NCI-H146 treated with DMSO at 0.1 percent for 48 hours (cell line): ENCODE measurements around the gene PAK1.
A peak's percentile ranks its signal among the peaks of the same experiment; 100 is the strongest.

Experiments used
- DNase-seq: peaks from one replicate; lab custom pipeline; 2025; ENCODE audit not compliant: unreplicated experiment; lab: John Stamatoyannopoulos, UW

PAK1 gene

DNA sequence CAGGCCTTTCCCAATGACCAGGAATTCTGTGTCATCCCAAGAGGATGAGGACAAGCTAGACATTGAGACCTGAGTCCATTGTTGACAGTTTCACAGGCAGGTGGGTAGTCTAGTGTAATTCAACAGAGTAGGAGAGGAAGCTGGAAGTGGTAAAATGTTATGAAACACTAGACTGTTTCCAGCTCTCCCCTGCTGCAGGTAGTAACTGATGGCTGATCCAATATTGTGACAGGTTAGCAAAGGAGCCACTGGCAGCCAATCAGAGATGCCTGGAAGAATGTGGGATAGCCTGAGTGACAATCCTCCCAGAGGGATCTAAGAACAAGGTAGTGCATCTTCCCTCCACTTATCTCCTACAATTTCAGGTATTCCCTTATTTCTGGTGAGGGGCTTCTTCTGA lies 161.8 kb downstream of the PAK1 start:
- no peak for DNase-seq

DNA sequence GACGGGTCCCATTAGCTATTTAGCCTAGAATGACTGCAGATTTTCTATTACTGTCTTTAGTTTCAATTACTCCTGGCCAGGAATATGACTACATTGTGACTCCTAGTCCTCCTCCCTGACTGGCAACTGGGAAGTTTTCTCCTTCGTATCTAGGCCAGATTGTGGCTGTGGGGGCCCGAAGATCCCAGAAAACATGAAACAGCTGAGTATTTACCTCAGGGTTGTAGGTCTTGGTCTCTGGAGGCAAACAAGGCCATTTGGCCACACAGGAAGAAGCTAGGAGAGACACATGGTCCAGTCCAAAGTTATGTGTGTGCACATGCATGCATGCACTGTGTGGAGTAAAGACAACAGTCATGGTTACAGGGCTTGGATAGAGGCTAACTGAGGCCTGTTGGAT lies 162.2 kb downstream of the PAK1 start:
- DNase-seq, result no peak

DNA sequence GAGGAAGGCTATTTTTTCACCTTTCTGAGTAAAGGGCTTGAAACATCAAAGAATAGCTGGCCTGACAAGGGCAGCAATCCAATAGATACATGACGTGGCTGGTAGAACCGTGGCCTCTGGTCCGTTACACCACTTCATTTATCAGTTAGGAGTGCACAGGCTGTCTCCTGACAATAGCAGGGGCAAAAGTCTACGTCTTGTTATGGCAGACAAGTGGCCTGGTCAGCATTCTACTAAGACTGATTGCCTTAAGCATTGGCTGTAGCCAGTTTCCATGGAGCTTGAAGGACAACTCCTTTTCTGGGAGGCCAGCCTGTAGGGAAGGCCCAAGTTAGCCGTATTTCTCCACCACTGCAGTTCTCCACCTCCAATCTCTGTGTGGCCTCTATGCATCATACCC lies 163.2 kb downstream of the PAK1 start:
- no peak for DNase-seq

DNA sequence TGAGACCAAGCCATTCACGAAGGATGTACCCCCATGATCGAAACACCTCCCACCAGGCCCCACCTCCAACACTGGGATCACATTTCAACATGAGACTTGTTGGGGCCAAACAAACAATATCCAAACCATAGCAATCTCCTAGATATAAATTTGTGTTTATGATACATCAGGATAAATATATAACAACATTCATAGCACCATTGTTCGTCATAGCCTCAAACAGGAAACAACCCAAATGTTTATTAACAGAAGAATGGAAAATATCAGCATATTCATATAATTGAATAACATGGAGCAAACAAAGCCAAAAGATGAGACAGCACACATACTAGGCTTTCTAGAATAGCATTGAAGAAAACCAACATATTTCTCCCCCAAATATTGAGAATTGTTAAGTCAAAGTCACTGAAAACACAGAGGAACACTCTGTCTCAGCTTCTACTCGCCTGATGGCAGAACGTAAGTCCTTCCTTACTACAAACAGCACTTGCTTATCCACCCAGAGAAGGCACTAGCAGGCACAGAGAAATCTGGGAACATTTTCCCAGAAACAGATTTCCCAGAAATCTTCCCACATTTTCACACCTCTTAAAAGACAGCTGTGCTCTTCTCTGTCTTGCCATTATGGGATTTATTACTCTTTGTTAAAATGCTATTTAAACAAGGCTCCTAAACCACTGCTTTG lies 164.4 kb downstream of the PAK1 start:
- DNase-seq, result no peak

DNA sequence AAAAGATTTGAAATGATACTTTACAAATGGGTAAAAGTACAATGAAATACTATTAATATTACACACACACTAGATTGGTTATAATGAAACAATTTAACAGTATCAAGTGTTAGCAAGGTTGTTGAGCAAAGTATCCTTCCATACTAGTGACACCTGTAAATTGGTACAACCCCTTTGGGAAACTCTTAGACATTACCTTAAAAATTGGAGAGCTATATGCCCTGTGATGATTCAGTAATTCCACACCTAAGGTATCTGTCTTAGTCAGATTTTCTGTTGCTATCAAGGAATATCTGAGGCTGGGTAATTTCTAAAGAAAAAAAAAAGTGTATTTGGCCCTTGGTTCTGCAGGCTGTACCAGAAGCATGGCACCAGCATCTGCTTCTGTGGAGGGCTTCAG lies 165.1 kb downstream of the PAK1 start:
- no peak for DNase-seq

DNA sequence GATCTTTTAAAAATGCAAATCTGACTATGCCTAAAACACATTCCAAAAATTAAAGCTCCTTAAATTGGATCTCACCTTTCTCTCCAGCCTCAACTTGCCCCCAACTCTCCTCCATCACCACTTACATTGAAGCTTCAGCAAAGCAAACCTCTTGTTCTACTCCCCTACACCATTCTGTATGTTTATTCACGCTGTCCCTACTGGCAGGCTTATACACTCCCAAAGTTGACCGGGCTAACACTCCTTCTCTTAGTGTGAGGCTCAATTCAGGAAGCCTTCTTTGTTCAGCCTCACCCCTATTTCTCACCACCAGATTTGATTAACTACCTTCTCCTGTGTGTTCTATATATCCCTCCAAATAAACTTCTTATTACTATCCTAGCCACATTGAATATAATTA lies 170.6 kb downstream of the PAK1 start:
- no peak for DNase-seq

DNA sequence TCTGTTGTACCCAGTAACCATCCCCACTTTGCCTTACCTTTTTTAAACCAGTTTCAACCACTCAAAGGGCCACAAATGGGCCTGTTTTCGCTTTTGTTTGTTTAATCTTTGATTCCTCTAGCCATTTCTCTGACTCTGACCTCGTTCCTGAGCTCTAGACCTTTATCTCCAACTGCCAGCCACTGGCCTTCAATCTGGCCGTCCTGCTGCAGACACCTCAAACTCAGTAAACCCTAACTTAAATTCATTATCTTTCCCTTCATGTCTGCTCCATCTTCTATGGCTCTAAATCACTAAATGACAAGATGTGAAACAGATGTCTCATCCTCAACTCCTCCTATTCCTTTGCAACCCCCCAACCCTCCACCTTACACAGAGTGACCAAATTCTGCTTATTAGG lies 171.1 kb downstream of the PAK1 start:
- no peak for DNase-seq

DNA sequence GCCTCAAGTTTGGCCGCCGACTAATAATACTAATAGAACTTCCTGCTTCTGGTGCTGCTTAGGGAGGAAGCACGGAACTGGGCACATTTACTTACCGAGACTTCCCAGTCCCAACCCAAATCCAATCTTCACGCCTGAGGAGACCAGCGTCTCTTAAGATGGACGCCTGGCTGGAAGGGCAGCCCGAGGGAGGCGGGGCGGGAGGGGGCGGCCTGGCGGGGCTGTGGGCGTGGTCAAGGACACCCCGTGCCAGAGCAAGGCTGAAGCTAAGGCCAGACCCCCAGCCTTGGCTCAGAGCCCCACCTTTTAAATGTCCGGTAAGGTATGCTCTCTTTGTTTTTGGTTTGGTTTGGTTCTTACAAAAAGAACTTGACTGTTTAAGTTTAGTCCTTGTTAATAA lies 172.4 kb downstream of the PAK1 start, which contains the start of gene GDPD4:
GDPD4 (minus strand) TSS at position 177 of the 400 bp plus-strand sequence. CDS start 16,549 bp downstream, outside the sequence.
- no peak for DNase-seq

DNA sequence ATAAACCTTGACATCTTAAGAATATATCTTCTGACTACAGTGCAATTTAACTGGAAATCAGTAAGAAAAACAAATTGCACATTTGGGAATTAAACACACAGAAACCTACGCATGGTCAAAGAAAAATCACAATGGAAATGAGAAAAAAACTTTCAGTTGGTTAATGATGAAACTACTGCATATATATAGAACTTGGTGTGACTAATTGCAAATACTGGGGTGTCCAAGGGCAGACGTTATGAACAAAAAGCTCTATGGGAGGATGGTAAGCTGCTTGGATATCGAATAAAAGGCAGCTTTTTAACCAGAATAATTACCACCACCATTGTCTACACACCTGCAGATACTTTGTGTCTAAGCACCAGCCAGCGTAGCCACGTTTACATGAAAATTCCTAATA lies 173.2 kb downstream of the PAK1 start:
- peak; percentile 10 for DNase-seq

DNA sequence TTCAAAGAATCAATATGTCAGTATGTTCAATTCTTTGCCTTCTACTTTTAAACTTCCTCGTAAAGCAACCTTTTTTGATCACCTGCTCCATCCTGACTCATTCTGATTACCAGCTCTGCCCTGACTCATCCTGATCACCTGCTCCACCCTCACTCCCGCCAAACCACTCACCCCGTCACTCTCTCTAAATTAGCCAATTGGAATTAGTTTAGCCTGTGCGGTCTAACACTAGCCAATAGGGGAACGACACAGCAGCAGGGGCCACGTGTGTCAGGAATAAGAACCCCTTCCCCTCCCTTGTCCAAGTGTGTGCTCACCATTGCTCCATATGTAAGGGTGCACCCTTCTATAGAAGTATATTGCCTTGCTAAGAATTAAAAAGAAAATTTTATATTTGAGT lies 173.9 kb downstream of the PAK1 start:
- peak; percentile 14 for DNase-seq

DNA sequence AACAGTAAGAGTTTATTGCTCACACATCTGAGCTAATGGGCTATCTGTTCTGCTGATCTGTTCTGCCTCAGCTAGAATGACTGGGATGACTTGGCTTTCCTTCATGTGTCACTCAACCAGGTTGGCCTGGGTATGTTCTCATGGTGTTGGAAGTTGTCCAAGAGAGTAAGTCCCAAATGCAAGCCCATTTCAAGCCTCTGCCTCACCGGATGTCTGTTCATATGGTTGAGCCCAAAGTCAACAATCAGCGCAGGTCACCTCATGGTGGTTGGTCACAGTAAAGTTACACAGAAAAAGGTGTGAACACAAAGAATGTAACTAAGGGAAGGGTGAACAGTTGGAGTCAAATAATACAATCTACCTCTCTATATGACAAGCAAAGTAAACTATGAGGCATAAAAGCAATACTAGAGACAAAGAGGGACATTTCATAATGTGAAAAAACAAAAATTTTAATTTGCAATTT lies 174.3 kb downstream of the PAK1 start:
- DNase-seq, result no peak

DNA sequence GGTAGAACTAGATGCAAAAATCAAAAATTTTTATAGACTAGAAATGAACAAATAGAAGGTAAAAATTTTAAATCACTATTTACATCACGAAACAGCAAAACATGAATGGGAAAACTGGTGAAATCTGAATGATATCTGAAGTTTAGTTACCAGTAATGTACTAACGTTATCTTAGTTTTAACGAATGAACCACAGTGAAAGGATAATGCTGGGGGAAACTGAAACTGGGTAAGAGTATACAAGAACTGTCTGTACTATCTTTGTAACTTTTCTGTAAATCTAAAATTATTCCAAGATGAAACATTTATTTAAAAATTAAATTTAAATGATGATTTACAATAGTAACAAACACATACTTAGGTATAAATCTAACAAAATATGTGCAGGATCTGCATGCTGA lies 179.9 kb downstream of the PAK1 start:
- DNase-seq, result no peak

DNA sequence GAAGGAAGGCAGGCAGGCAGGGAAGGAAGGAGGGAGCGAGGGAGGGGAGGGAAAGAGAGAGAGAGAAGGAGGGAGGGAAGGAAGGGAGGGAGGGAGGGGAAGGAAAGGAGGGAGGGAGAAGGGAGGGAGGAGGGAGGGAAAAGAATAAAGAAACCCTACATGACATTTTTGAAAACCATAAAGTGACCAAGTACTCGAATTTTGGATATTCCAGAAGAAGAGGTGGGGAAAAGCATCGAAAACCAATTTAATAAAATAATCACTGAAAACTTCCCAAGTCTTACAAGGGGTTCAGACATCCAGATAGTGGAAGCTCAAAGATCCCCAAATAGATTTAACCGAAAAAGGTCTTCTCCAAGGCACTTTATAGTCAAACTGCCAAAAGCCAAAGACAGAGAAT lies 184.2 kb downstream of the PAK1 start:
- no peak for DNase-seq

DNA sequence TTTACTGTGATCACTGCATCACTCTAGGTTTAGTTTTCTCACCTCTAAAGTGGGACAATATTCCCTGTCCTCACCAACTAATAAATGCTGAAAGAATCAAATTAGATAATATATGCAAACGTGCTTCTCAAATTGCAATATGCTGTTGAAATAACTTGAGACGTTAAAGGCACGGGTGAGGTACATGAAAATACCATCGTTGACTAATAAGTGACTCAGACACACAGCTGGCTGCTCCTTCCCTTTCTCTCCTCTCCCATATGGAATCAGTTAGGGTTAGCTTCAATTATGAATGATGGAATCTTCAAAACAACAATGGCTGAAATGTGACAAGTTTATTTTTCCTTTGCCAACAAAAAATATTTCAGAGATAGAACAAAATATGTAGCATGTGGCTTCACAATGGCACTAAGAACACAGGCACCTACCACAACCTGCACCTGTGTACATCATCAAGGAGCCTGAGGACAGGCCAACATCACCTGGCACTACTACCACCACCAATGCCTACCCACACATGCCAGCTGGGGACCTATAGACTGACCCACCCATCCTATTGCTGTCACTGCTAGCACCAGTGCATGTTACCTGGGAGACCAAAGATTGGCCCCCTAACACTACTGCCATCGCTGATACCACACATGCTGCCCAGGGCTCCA lies 186.2 kb downstream of the PAK1 start:
- no peak for DNase-seq

DNA sequence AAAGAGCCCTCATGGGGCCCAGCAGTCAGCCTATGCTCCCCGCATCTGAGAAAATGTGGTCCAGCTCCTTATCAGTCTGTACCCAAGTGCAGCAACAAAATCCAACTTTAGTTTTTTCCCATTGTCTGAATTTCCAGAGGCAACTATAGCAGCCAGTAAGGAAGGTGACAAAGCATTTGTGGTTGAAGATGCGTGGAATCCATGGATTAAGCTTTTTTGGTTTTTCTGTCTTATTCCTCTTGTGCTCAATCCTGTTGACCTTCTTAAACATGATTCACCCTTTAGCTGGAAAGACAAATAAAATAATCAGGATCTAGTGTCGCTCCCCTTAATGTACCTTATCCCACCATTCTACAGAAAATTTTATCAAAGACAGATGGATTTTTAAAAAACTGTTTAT lies 186.8 kb downstream of the PAK1 start:
- DNase-seq, result no peak

DNA sequence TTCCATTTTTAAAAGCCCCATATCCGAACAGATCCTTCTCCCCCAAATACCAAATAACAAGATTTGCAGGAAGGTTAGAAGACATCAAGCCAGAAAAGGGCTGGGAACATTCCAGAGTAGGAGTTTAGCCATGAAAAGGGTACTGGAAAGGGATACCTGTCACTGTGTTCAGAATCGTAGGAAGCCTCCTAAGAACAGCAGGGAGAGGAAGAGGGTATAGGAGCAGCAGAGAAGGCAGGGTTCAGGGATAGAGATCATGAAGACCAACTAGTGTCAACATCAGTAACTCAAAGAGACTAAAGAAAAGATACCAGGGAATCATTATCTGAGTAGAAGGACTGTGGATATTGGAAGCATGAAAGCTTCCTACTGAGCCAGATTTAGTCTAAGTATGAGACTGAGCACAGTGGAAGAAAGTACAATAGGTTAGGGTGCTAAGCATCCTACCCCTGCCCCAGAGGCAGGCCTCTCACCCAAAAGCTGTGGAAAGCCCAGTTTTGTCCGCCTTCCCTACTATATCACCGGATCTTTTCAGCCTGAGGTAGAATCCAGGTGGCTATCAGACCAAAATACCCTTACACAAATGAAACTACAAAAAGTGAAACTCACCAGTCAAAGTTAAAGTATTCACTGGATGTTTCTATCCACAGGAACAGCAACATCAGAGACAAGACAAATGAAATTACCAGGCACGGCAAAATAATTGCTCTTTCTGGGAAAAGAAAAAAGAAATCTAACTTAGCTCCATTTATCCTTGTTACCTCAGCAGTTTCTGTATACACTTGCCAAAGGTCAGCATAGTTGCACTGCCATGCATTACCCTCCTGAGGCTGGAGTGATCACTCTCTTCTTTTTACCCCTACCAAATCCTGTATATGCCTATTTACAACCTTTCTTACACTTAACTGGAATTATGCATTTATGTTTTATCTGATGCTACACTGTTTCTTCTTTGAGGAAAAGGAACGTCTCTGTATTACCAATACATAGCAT lies 189.1 kb downstream of the PAK1 start:
- no peak for DNase-seq

DNA sequence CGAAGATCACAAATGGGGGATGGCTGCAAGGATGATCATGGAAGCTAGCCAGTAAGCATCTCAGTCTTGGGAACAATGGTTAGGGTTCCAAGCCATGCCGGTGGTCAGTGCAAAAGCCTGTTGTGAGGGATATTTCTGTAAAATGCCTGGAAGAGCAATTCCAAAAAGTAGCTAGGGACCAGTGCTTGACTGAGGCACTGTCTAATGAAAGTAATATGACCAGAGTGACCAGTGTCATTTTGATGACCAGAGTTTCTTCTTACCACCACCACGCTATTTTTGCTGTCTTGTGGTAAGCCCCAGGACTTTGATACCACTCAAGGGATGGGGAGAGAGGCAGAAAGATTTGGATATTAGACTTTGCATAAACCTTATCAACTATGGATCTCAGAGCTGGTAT lies 190.8 kb downstream of the PAK1 start:
- DNase-seq, result no peak

DNA sequence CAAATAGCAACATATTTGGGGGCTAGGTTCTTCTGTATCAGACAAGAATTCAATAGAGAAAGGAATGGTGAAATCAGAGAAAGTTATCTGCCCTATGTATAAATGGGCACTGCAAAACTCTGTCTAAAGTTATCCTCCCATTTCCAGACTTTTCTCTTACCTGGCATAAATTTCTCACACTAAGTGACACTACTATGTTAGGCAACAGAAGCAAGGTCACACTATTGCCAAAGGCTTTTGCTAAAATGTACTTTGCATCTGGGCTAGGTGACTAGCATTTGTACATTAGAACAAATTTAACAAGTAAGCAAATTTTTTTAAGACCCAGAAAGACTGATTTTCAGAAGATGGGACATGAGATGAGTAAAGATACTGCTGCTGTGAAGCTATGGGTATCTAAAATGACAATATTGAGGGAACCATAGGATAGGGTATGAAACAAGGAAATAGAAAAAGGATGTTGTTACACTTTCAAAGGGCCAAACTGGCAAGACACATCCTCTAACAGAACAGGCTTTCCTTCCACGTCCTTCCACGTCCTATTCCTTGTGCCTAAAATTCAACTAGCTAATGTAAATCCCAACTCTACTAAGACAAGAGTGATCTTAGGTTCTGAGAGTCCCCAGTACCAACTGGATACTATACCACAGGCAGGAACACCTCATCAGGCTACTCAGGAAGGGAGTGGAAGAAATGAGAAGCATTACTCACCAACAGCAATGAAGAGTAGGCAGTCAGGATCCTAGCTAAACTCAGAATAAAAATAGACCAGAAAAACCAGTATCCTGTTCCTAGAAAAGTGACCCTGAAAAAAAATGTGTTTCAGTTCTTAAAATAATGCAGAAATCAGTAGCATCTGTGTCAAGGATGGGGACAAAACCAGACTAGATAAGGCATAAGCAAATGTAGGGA lies 195.0 kb downstream of the PAK1 start:
- DNase-seq, result no peak

DNA sequence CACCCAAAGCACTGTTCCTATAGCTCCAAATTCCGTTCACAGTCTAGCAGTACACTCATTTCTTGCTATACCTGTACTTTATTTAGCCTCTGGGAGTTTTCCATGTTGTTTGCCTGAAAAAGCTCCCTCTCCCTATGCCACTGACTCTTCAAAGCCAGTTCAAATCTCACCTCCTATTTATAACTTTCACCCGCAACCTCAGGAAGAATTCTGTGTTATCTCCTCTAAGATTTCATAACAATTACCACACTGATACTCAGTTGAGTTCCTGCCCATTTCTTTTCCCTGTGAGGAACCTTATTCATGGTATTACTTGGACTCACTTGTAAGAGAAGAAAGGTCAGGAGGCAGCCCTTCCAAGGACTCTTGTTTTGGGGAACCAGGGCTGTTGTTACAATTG lies 197.6 kb downstream of the PAK1 start:
- no peak for DNase-seq
